Limb (tissue), 2 donors: ENCODE measurements around the gene TCF23.

Experiments used
- DNase-seq, 2 donors: peaks; one replicate each; pipeline ENCODE4 v3.0.0-alpha.2; 2016; ENCODE audit errors: extremely low spot score in 2 of 2

The TCF23 gene

DNA sequence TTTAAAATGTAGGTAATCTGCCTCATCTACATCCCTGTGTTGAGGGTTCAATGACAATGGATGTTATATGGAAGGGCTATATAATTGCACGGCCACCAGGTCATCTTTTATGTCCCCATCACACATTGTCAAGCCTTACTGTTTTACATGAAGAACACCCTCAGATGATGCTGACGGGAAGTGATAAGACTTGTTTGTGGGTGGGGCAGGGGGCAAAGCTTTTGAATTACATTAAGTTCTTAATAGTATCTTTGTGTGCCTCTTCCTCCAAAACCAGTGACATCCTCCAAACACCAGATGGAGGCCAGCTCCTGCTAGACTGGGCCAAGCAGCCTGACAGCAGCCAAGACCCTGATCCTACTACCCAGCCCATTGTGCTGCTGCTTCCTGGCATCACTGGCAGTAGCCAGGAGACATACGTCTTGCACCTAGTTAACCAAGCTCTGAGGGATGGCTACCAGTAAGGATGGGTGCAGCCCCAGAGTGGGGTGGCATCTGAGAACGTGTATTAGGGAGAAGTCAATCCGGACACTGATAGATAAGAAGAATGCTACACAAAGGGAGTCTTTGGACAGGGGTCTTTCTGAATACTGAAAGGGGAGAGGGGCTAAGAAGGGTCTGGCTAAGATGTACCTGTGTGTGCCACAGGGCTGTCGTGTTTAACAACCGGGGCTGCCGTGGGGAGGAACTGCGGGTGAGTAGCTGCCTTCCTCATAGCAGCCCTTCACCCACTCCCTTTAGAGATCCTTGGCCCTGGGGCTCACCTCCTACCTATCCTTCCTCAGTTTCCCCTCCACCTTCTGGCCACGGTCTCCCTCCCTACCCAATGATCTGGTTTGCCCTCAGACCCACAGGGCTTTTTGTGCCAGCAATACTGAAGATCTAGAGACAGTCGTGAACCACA, 19.9 kb upstream of the TCF23 start:
- no peak for DNase-seq

DNA sequence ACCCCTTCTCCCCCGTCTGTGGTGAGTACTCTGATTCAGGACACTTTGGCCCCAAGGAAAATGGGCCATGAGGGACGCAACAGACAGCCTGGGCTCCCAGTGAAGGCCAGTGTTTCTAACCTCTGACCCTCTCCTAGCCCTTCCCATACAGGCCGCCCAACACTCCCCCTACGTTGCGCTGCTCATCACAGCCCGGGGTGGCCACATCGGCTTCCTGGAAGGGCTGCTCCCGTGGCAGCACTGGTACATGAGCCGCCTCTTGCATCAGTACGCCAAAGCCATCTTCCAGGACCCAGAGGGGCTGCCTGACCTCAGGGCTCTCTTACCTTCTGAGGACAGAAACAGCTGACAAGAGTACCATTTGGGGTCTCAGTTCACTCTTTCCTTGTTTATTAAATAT, 18.4 kb upstream of the TCF23 start:
- no peak for DNase-seq

DNA sequence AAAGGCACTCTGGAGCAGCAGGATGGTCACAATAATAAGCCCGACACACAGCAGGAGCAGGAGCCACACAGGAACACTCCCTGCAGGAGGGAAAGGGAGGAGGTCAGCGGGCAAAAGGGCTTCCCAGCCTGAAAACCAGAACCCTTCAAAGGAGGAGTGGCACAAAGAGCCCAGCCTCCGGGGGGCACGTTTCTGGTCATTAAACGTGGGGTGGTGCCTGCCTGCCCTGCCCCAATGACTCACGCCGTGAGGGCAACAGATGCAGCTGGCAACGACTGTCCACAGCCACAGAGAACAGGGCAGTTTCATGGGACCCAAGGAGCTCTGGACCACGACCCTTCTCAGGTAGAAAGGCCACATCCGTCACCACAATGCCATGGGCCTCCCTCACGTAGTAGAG, 17.4 kb upstream of the TCF23 start:
- DNase-seq: no peak

DNA sequence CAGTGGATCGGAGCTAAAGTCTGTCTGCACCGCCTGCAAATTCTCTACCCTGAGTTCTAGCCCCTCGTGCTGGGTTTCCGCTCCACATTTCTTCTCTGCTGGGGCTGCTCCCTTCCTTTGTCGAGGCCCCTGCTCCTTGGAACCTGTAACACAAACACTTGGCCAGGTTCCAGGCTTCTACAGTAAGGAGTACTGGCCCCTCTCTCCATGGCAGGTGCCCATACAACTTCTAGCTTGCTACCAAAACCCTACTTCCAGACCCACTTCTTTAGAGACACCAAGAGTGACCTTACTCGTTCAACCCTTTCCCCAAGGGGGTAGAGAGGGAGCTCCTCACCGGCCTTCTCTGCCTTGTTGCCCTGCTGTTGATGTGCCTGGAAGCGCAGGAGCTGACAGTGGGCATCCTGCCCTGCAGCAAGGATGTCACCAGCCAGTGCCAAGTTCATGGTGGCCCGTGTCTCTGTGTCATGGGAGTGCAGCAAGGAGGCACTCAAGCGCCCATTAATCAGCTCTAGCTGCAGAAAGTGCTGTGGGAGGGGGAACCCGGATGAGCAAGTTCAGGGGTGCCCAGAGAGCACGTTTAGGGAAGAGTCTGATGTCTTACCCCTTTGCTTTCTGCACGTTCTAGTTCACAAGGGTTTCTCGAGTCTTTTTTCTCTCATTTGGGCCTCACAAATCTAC, 15.5 kb upstream of the TCF23 start:
- DNase-seq: no peak

DNA sequence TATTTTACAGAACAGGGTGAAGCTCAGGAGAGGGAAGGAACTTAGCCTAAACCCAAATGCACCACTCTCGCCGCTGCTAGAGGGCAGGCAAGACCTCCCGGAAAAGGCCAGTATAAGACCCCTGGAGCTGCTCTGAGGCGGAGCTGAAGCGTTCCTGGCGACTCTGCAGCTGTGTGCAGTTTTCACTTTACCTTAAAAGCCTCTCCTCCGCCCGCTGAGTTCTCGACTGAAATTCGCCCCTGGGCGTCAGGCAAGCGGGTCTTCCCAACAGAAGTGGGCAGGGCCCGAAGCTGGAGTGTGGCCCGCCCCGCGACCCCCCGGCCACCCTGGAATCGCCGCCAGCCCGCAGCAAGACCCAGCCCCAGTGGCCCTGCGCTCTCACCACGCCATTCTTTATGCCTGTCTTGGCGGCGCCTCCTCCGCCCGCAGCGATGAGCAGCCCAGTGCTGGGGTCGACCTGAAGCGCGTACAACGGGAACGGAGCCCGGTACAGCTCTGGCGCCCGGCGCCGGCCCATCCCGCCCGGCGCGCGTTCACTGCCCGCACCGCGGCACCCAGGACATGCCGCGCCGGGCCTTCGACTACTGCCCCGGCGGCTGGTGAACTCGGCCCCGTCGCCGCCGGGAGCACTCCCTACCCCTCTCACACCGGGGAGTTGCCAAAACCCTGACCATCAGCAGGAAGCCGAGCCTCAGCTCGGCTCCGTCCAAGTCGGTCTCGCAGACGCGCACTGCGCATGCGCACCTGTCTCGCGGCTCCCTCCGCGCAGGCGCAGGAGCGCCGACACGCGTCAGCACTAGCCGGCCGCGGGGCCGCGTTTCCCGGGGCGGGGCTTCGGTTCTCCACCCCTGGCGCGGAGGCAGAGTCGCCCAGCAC, 14.7 kb upstream of the TCF23 start, which contains the start of gene PREB:
Gene PREB, minus strand, starts transcription at position 732 of the 876 bp plus-strand sequence. Its CDS starts 215 bp downstream, at position 517.
- peak; percentile 97 to 99 for DNase-seq

DNA sequence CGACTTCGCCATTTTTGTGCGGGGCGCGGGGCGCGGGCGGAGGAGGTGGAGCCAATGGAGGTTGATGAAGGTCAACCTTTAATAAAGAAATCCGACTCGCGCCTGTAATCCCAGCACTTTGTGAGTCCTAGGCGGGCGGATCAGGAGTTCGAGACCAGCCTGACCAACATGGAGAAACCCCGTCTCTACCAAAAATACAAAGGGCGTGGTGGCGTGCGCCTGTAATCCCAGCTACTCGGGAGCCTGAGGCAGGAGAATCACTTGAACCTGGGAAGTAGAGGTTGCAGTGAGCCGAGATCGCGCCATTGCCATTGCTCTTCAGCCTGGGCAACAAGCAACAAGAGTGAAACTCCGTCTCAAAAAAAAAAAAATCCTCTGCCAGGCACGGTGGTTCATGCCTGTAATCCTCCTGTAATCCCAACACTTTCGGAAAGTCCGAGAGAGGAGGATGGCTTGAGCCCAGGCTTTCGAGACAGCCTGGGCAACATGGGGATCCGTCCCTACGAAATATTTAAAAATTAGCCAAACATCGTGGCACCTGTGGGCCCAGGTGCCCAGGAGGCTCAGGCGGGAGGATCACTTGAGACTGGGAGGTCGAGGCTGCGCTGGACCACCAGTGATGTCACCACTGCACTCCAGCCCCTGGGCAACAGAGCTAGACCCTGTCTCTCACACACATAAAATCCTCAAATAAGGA, 13.9 kb upstream of the TCF23 start:
- DNase-seq: no peak

DNA sequence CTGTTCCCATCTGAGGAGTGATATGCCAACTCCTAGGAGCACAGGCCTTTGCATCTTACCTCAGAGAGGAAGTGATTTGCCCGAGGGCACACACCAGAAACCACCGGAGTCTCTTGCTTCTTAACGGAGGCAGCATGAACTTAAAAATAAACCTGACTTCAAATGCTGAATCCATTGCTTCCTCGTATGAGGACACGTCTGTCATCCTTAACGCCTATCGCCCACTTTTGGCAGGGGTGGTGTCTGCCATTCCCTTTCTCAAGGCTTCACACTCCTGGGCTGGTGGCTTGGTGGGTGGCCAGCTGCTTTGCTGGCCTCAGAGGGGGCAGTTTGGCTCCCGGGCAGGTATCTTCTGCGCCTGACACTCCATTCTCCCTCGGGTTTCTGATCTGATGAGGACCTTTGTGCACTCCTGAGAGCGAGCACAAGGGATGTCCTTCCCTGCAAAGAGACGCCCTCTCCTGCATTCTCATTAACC, 13.3 kb upstream of the TCF23 start:
- DNase-seq: no peak

DNA sequence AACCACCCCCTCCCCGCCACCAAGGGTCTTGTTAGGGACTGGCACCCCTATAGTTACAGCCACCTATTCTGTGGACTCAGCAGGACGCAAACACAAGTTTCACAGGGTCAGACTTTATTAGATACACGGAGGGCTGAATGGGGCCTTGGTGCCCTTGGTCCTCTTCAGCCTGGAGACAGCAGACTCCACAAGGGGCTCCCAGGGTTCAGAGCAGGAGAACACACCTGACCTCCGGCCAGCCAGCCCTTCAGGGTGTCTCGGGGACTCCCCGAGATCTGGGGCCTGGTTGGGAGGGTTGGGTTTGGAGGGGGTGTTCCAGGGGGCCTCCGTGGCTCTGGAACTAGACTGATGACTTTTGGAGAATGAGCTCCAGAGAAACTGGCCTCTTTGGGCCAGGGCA, 12.1 kb upstream of the TCF23 start:
- no peak for DNase-seq

DNA sequence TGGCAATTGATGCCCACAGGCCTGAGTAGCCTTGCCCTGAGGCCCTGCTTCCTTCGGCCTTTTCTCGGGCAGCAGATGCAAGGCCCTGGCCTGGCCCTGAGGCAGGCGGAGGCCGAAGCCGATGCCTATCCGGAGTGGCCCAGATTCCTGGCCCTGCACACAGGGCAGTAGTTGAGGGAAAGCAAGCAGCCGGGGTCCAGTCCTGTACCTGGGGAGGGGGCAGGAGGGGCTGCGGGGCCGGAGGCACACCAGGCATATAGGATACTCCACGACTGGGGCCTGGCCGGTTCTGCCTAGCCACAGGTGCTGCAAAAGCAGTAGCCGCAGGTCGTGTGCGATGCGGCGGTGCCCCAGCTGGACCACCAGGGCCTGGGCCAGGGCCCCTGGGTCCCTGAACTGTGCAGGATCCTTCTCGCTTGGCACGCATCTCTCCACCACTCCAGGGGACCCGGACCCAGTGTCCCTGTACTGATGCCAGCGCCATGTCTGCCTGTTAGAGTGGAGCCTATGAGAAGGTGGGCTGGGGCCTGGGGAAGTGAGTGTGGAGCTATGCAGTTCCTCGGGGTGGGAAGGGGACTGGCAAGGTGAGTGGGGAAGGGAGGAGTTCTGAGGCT, 11.4 kb upstream of the TCF23 start:
- no peak for DNase-seq

DNA sequence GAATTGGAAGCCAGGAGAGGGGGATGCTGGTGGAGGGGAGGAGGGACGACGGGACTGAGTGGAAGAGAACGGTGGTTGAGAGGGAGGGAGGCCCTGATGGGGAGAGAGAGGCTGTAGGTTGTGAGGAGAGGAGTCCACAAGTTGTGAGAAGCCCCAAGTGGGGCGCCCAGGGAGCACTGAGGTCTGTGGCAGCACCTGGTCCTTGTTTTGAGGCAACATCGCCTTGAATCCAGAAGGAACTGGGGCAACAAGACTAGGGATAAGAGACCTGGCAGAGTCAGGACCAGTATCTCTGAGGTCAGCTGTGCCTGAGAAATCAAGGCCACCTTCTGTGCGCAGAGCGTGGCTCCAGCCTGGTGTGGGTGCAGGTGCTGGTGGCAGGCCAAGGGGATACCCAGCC, 10.7 kb upstream of the TCF23 start:
- no peak for DNase-seq

DNA sequence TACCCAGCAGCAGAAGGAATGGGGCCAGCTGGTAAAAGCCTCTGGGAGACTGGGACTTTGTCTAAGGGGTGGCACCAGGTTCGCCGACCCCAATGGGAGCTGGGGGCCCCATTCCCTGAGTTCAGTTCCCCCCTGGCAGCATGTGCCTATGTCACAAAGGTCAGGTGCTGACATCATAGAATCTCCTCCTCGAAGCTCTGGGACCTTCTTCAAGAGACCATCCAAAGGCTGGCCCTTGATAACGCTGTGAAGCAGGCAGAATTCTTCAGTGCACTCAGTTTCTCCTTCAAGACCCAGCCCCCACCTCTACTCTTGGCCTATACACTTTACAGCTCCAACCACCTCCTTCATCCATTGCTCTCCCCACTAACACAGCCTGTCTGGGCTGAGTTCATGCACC, 9.5 kb upstream of the TCF23 start, which contains the start of gene PRR30:
Gene PRR30, minus strand, starts transcription at position 101 of the 400 bp plus-strand sequence. CDS start 1,081 bp downstream, outside the sequence.
- DNase-seq: no peak

DNA sequence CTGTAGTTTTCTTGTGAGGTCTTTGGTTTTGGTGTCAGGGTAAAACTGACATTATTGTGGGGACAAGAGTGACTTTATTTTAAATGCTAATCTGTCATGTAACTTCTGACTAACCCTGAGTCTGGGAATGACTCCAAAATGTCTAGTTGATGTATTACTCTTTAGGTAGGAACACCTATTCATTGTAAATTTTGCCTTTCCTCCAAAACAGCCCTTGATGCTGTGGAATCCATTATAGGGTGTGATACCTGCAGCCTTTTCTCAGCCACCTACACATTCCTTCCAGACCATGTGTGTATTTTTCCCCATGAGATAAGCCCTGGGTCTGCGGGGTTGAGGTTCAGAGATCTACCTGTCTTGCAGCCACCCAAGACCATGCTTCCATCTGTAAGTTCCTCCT, 5.5 kb upstream of the TCF23 start:
- no peak for DNase-seq

DNA sequence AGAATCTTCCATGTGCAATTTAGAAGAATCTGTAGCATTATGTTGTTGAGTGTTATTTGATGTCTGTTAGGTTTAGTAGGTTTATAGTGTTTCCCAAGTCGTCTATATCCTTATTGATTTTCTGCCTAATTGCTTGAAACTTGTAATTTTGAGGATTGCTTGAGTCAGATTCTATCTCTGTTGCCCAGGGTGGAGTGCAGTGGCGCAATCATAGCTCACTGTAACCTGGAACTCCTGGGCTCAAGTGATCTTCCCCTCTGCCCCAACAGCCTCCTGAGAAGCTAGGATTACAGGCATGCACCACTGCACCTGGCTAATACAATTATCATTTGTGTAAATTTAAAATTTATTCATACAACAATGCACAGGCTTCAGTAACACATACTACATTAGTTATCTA, 3.1 kb upstream of the TCF23 start:
- no peak for DNase-seq

DNA sequence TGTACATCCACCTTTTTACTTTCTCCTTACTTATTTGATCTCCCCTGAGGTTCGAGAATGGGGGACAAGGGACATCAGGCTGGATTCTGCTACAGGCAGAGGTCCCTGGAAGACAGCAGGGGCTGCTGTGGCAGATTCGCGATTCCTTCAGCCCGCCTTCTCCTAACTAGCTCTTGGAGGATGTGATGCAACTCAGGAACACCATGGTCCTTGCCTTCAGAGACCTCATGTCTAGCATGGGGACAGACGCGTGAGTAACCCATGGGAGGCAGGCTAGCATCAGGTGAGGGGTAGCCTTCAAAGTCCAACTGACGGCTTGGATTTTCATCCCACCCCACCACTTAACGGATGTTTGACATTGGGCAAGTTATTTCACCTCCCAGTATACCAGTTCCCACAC, 869 bp upstream of the TCF23 start:
- DNase-seq: no peak

DNA sequence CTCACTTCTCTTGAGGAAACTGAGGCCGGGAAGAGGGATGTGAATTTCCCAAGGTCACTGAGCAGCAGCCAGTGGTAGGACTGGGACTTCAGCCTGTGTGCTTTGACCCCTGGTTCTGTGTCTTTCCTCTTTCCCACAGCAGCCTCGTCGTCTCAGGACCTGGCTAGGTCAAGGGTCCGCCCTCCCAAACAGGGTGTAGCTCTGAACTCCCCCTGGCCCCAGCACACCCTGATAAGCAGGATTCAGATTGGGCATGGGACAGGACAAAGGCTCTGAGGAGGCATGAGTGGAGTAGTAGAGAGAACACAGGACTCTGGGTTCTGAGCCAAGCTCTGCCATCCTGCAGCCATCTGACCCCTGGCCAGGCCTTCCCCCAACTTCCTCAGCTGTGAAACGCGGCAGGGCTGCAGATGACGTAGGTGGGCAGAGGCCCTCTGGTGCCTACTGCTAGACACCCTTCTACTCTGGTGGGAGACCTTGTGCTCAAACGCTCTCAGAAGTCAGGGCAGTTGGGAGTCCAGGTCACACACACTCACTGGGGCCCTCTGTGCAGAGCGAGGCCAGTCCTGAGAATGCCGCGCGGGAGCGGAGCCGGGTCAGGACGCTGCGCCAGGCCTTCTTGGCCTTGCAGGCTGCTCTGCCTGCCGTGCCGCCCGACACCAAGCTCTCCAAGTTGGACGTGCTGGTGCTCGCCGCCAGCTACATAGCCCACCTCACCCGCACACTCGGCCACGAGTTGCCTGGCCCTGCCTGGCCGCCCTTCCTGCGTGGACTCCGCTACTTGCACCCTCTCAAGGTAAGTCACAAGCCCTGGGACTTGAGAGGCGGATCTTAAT, 984 bp downstream of the TCF23 start:
- no peak for DNase-seq

DNA sequence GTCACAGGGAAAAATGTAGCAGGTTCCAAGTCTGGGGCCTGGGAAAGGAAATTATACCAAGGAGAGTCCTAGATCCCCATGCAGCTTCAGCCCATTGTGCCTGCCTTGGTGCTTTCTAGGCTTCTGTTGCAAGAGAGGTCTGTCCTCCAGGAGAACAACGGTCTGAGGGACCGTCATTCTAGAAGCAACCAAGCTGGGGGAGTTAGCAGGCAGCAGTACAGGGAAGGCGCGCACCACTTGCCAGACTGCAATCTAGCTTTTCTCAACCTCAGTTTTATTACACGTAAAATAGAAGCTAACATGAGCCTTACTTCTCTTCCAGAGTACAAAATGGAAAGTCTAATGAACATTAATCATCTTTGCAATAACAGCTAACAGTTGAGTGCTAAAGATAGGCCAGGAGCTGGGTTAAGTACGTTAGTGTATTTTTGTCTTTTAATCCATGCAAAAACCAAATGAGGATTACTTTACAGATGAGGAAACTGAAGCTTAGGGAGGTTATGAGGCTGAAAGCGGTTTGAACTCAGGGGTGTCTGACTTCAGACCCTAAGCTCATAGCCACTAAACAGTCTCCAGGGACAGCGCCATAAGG, 1.9 kb downstream of the TCF23 start:
- no peak for DNase-seq

DNA sequence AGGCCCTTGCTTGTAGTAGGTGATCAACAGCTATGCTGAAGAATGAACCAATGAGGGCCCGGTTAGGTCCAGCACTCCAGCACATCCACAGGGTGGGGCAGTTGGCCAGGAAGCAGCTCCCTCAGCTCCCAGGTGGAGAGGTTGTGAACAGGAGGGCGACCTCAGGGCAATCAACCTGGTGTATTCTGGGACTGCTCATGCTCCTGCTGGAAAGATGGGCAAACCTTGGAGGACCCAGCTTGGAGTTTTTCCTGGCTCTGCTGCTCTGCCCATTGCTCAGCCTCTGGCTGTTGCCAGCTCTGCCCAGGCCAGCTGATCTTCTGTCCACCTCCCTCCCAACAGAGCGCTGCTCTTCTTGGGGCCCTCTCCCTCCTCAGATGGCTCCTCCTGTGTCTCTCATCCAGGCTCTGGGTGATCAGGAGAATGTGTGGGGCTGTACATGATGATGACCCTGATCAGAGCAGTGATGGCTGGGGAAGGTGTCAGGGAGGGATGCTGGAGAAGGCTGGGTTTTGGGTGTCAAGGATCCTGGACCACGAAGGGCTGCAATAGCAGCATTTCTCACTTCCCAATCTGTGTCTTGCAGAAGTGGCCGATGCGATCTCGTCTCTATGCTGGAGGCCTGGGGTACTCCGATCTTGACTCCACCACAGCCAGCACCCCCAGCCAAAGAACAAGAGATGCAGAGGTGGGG, 3.4 kb downstream of the TCF23 start:
- no peak for DNase-seq

DNA sequence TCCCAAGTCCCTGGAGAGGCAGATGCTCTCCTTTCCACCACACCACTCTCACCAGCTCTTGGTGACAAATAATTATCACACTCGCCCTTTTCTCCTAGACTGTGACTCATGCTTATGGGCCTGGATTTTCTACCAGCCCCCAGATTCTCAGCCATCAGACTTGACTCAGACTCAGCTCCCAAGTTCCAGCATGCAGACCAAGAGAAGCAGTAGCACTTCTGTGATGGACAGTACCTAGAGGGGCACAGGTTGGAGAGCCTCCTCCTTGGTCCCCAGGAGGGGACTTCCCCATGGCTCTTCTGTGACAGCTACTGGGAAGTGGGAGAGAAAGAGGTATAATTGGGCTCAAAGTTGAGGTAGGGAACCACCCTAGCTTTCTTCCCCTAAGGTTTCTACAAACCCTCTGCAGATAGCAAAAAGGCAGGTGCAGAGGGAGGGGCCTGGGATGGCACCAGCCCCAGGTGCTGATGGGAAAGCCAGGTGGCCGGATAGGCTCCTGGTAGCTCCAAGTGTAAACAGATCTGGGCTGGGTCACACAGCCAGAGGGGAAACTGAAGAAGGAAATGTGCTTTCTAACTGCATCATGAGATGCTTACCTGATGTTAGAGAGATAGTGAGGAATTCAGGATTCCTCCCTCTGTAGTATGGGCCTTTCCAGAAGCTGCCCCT, 4.1 kb downstream of the TCF23 start:
- DNase-seq: no peak
